Measurements from ENCODE around the gene MEAK7. TPM values are rescaled to one million over a fixed set of nuclear protein-coding genes. Genes with fewer than 3 reads are reported as not detected.

The MEAK7 gene
- total RNA-seq, 2 donors from 2014 or later = 13.8 to 23.2 TPM

DNA sequence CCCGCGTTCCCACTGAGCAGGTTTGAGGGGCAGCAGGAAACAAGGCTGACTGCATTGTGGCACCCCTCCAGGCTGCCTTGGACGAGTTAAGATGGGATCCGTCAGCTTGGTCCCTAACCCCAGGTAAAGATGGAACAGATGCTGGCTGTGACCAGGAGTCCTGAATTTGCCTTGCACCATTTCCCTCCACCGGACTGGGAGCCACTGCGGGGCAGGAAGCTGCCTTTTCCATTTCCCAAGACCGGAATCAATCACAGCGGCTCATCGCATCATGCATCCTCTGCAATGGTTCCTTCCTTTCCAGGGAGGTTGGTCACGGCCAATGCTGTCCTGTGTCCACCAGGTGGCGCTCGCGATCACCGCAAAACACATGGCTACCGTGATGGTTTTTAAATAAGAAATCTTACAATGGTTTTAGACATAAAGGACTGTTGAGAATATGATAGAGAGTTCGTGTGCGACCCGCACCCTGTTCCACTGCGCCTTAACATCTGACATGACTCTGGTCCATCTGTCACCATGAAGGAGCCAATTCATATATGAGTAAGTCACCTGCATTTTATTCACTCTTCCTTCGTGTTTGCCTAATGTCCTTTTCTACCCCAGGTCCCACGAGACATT lies 6.8 kb upstream of the MEAK7 start:
- ATAC-seq (ENCODE audit: insufficient number of reproducible peaks, low FRiP score, low read depth) (peak; percentile 48), DNase-seq (ENCODE audit: low spot score) (peak; percentile 38)
- Histone ChIP-seq H3K27me3 (replicated peaks; ENCODE audit: insufficient read depth) (no peaks in the 10 kb centered on the region), H3K4me1 (ENCODE audit: control insufficient read depth in 1 of 2, low read depth in 2 of 2) (peaks cover 0 to 8% of the 10 kb centered on the region in 2 donors), H3K9me3 (no peaks in the 10 kb centered on the region), H3K4me3 (peak overlapping the region; percentile 27), H3K27ac (no peak overlapping the region), H3K36me3 (no peaks in the 10 kb centered on the region)
- TF ChIP-seq, protein P1, sequence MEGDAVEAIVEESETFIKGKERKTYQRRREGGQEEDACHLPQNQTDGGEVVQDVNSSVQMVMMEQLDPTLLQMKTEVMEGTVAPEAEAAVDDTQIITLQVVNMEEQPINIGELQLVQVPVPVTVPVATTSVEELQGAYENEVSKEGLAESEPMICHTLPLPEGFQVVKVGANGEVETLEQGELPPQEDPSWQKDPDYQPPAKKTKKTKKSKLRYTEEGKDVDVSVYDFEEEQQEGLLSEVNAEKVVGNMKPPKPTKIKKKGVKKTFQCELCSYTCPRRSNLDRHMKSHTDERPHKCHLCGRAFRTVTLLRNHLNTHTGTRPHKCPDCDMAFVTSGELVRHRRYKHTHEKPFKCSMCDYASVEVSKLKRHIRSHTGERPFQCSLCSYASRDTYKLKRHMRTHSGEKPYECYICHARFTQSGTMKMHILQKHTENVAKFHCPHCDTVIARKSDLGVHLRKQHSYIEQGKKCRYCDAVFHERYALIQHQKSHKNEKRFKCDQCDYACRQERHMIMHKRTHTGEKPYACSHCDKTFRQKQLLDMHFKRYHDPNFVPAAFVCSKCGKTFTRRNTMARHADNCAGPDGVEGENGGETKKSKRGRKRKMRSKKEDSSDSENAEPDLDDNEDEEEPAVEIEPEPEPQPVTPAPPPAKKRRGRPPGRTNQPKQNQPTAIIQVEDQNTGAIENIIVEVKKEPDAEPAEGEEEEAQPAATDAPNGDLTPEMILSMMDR (IDR thresholded peaks at IDR 0.05) = peak; percentile 96

- TF ChIP-seq, protein P1 (IDR thresholded peaks at IDR 0.05) = no peak
- H3K9me3 ChIP-seq = no peaks in the 10 kb centered on the region
- DNase-seq (ENCODE audit: low spot score) = no peak
- H3K4me1 ChIP-seq (ENCODE audit: control insufficient read depth in 1 of 2, low read depth in 2 of 2) = peaks cover 7 to 18% of the 10 kb centered on the region in 2 donors
- no peaks in the 10 kb centered on the region for H3K27me3 ChIP-seq (replicated peaks; ENCODE audit: insufficient read depth)
- no peak overlapping the region for H3K4me3 ChIP-seq
- H3K27ac ChIP-seq = no peak overlapping the region
- H3K36me3 ChIP-seq = no peaks in the 10 kb centered on the region
- no peak for ATAC-seq (ENCODE audit: insufficient number of reproducible peaks, low FRiP score, low read depth)
Observed at GRCh38 chr16:84509032-84509950, 4.8 kb upstream of the MEAK7 start.

DNA sequence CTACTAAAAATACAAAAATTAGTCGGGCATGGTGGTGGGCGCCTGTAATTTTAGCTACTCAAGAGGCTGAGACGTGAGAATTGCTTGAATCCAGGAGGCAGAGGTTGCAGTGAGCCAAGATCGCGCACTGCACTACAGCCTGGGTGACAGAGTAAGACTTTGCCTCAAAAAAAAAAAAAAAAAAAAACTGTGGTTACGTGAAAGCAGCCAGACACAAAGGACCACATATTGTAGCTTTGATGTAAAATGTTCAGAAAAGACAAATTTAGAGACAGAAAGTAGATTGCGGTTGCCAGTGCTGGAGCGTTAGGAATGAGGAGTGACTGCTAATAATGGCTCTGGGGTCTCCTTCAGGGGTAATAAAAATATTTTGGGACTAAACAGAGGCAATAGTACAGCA lies 4.0 kb upstream of the MEAK7 start:
- peaks cover 12 to 25% of the 10 kb centered on the region in 2 donors for H3K4me1 ChIP-seq (ENCODE audit: control insufficient read depth in 1 of 2, low read depth in 2 of 2)
- no peak for ATAC-seq (ENCODE audit: insufficient number of reproducible peaks, low FRiP score, low read depth)
- TF ChIP-seq, protein P1 (IDR thresholded peaks at IDR 0.05) = no peak
- H3K27me3 ChIP-seq (replicated peaks; ENCODE audit: insufficient read depth) = no peaks in the 10 kb centered on the region
- H3K36me3 ChIP-seq = no peaks in the 10 kb centered on the region
- no peak for DNase-seq (ENCODE audit: low spot score)
- H3K27ac ChIP-seq = no peak overlapping the region
- H3K4me3 ChIP-seq = no peak overlapping the region
- H3K9me3 ChIP-seq = no peaks in the 10 kb centered on the region

GRCh38 chr16:84507011-84507982 lies 2.8 kb upstream of the MEAK7 start:
- no peaks in the 10 kb centered on the region for H3K36me3 ChIP-seq
- TF ChIP-seq, protein P1 (IDR thresholded peaks at IDR 0.05) = no peak
- no peak overlapping the region for H3K4me3 ChIP-seq
- DNase-seq (ENCODE audit: low spot score) (no peak), ATAC-seq (ENCODE audit: insufficient number of reproducible peaks, low FRiP score, low read depth) (no peak)
- H3K27me3 ChIP-seq (replicated peaks; ENCODE audit: insufficient read depth) = no peaks in the 10 kb centered on the region
- peaks cover 16 to 29% of the 10 kb centered on the region in 2 donors for H3K4me1 ChIP-seq (ENCODE audit: control insufficient read depth in 1 of 2, low read depth in 2 of 2)
- H3K27ac ChIP-seq = no peak overlapping the region
- H3K9me3 ChIP-seq = no peaks in the 10 kb centered on the region
